GM12878 (cell line): ENCODE results near the gene SNX33. TPM values are rescaled to one million over a fixed set of nuclear protein-coding genes. Genes with fewer than 3 reads are reported as not detected.
A peak's percentile ranks its signal among the peaks of the same experiment; 100 is the strongest.

Experiments used
- BCL11A ChIP-seq: IDR thresholded peaks from 2 replicates; pipeline ENCODE4 v1.6.1; 2011; ENCODE audit warnings: low read depth, low read length
- BHLHE40 ChIP-seq, 2 experiments: fragments of 450-650 bp in 1 of 2; IDR thresholded peaks; 2 replicates each; pipeline ENCODE4 v1.6.1; 2011 to 2017; ENCODE audit warnings: low read depth in 2 of 2, borderline replicate concordance in 1 of 2, improper control_type of control experiment in 1 of 2, low read length in 1 of 2, mild to moderate bottlenecking in 1 of 2
- CHD2 ChIP-seq: IDR thresholded peaks from 2 replicates; pipeline ENCODE4 v1.6.1; 2011; ENCODE audit warnings: low read depth, low read length, improper control_type of control experiment, borderline replicate concordance
- CREM ChIP-seq: IDR thresholded peaks from 2 replicates; pipeline ENCODE4 v1.6.1; 2014; ENCODE audit warnings: antibody characterized with exemption, low read depth
- CUX1 ChIP-seq: IDR thresholded peaks from 2 replicates; pipeline ENCODE4 v1.6.1; 2012; ENCODE audit warnings: improper control_type of control experiment, low read depth, low read length; ENCODE audit not compliant: insufficient replicate concordance
- ESRRA ChIP-seq: IDR thresholded peaks from 2 replicates; pipeline ENCODE4 v1.6.1; 2012; ENCODE audit warnings: mild to moderate bottlenecking, low read length, improper control_type of control experiment
- GABPA ChIP-seq: IDR thresholded peaks from 2 replicates; pipeline ENCODE4 v1.6.1; 2014; ENCODE audit warnings: antibody characterized with exemption, low read depth, mild to moderate bottlenecking, inconsistent platforms
- JUND ChIP-seq: IDR thresholded peaks from 2 replicates; pipeline ENCODE4 v1.6.1; 2012; ENCODE audit warnings: low read depth, mild to moderate bottlenecking, low read length, improper control_type of control experiment, moderate library complexity
- KAT2A ChIP-seq: conservative IDR thresholded peaks from 2 replicates; pipeline ENCODE4 v1.6.1; 2011; ENCODE audit warnings: low read depth, low read length; ENCODE audit not compliant: control insufficient read depth
- KLF5 ChIP-seq: fragments of 450-650 bp; IDR thresholded peaks from 2 replicates; pipeline ENCODE4 v1.6.1; 2014; ENCODE audit warnings: mild to moderate bottlenecking; ENCODE audit not compliant: partially characterized antibody
- MAX ChIP-seq: IDR thresholded peaks from 2 replicates; pipeline ENCODE4 v1.6.1; 2012; ENCODE audit warnings: low read depth, low read length, improper control_type of control experiment
- MTA2 ChIP-seq: fragments of 450-650 bp; IDR thresholded peaks from 2 replicates; pipeline ENCODE4 v1.6.1; 2016; ENCODE audit warnings: low read depth, mild to moderate bottlenecking, moderate library complexity
- NFXL1 ChIP-seq: fragments of 450-650 bp; IDR thresholded peaks from 2 replicates; pipeline ENCODE4 v1.6.1; 2017; ENCODE audit warnings: antibody characterized with exemption, mild to moderate bottlenecking, borderline replicate concordance
- NFYA ChIP-seq: IDR thresholded peaks from 2 replicates; pipeline ENCODE4 v1.6.1; 2011; ENCODE audit warnings: low read depth, mild to moderate bottlenecking, low read length, improper control_type of control experiment, borderline replicate concordance
- SRF ChIP-seq, 2 experiments: IDR thresholded peaks; 2 replicates each; pipeline ENCODE4 v1.6.1; 2011; ENCODE audit warnings: low read depth in 2 of 2, low read length in 2 of 2, mild to moderate bottlenecking in 1 of 2, moderate library complexity in 1 of 2
- STAT1 ChIP-seq: fragments of 450-650 bp; conservative IDR thresholded peaks from 2 replicates; pipeline ENCODE4 v1.6.1; 2014; ENCODE audit warnings: antibody characterized with exemption, mild to moderate bottlenecking
- TCF3 ChIP-seq: IDR thresholded peaks from 2 replicates; pipeline ENCODE4 v1.6.1; 2012; ENCODE audit warnings: low read depth, mild to moderate bottlenecking, low read length, borderline replicate concordance; ENCODE audit not compliant: insufficient read depth
- TCF7 ChIP-seq: IDR thresholded peaks from 2 replicates; pipeline ENCODE4 v1.6.1; 2014; ENCODE audit warnings: antibody characterized with exemption, borderline replicate concordance
- USF1 ChIP-seq: IDR thresholded peaks from 2 replicates; pipeline ENCODE4 v1.6.1; 2011; ENCODE audit warnings: borderline replicate concordance, low read depth, mild to moderate bottlenecking, moderate library complexity, mixed read lengths, low read length; ENCODE audit not compliant: insufficient read depth; ENCODE audit errors: extremely low read length
- ZBTB33 ChIP-seq: fragments of 450-650 bp; IDR thresholded peaks from 2 replicates; pipeline ENCODE4 v1.6.1; 2017; ENCODE audit warnings: mild to moderate bottlenecking
- ZNF384 ChIP-seq: IDR thresholded peaks from 2 replicates; pipeline ENCODE4 v1.6.1; 2012; ENCODE audit warnings: low read depth, mild to moderate bottlenecking, low read length, improper control_type of control experiment, borderline replicate concordance
- polyA plus RNA-seq, 11 experiments: library from polyadenylated mRNA; depleted of rRNA in 4 of 11; unstranded in 6 of 11; stranded (reverse) in 5 of 11; fragments of >200 nt; fragmentation: Nextera tagmentation in 4 of 11; fragmentation: Illumina TruSeq in 1 of 11; extraction: Ambion mirVana in 4 of 11; extraction: Trizol in 1 of 11; gene quantifications; 1 replicate in 1 of 11; 2 replicates in 10 of 11; pipeline versions ENCODE4 v1.2.1 to v1.2.3, GENCODE V29; 2011 to 2016; ENCODE audit warnings: inconsistent platforms in 2 of 11, missing spikeins in 2 of 11, low read depth in 1 of 11
- total RNA-seq, 4 experiments: library from RNA; depleted of rRNA in 3 of 4; stranded (reverse); fragments of >200 nt in 3 of 4; fragmentation: Illumina TruSeq in 1 of 4; extraction: Trizol in 1 of 4; gene quantifications; 2 replicates each; pipeline versions ENCODE4 v1.2.1 to v1.2.3, GENCODE V29; 2013 to 2021

The SNX33 gene
- total and polyA plus RNA-seq, 10 of the 15 experiments (the other 5 are each of a cell fraction or from before 2014, with no cell fraction given) = 0.13 to 1.9 (median 0.55) TPM

- peak in 1 of 2 experiments; percentile 39; a peak in 1 of 4 replicates for TF ChIP-seq SRF (IDR thresholded peaks at IDR 0.05; ENCODE audit: low read depth in 2 of 2, low read length in 2 of 2)
- TF ChIP-seq ESRRA = 0 out of 2 replicates have a peak, but pooled peaks have one; percentile 50
- no peak for TF ChIP-seq NFYA
- no peak for TF ChIP-seq BCL11A
- no peak for TF ChIP-seq MTA2
- no peak for TF ChIP-seq NFXL1
- TF ChIP-seq CUX1 = no peak
- TF ChIP-seq USF1 = no peak
- peak; percentile 64; the same call in 1 of the 2 replicates for TF ChIP-seq MAX
- peak; percentile 75 for TF ChIP-seq CHD2
- TF ChIP-seq TCF7 = no peak
- TF ChIP-seq JUND = no peak; the same call in 1 of the 2 replicates
- TF ChIP-seq CREM = peak; percentile 50; the same call in 1 of the 2 replicates
- peak; percentile 91 to 98 for TF ChIP-seq BHLHE40 (IDR thresholded peaks at IDR 0.05; ENCODE audit: borderline replicate concordance in 1 of 2, low read depth in 2 of 2, low read length in 1 of 2)
- TF ChIP-seq GABPA = peak; percentile 76
- TF ChIP-seq STAT1 = no peak
- TF ChIP-seq TCF3 = peak; percentile 95
- TF ChIP-seq ZBTB33 = 0 out of 2 replicates have a peak, but pooled peaks have one; percentile 19
- no peak for TF ChIP-seq KAT2A
- peak; percentile 49 for TF ChIP-seq KLF5
- no peak for TF ChIP-seq ZNF384
Measured at GRCh38 chr15:75625542-75626347, 22.0 kb upstream of the SNX33 start, which contains the start of gene SNUPN (continued).
